HEK293 (cell line): ENCODE results near the gene PLA2G3.
A peak's percentile ranks its signal among the peaks of the same experiment; 100 is the strongest.
"Not testable (repeated sequence)": the region's sequence is repeated elsewhere in the genome, so short reads cannot be mapped to it uniquely, and the experiment has no call there.

Experiments
- CTCF ChIA-PET: fragments of 350-600 bp; formaldehyde crosslinking; extraction: SDS; loops from one replicate; lab custom pipeline; 2021; ENCODE audit warnings: antibody characterized with exemption; lab: Yijun Ruan, JAX
- POLR2A ChIA-PET: fragments of 300-600 bp; formaldehyde crosslinking; extraction: SDS; loops from one replicate; lab custom pipeline; 2020; ENCODE audit warnings: antibody characterized with exemption, inconsistent platforms; lab: Yijun Ruan, JAX
- H3K27ac ChIP-seq: fragments of 200-500 bp; sonication (Bioruptor generic); 2 replicates; pipeline ENCODE4 v1.5.1; 2014; ENCODE audit warnings: low read depth, low read length, control low read depth, inconsistent platforms; ENCODE audit errors: extremely low read depth
- H3K36me3 ChIP-seq, 2 experiments: fragments of 200-500 bp in 1 of 2; sonication (Bioruptor generic) in 1 of 2; 1 replicate in 1 of 2; 2 replicates in 1 of 2; pipeline ENCODE4 v1.5.1; 2014 to 2017; ENCODE audit warnings: inconsistent platforms in 2 of 2, low read length in 2 of 2; ENCODE audit not compliant: control insufficient read depth in 2 of 2, insufficient read depth in 1 of 2
- H3K4me1 ChIP-seq: fragments of 200-500 bp; sonication (Bioruptor generic); 2 replicates; pipeline ENCODE4 v1.5.1; 2014; ENCODE audit warnings: mild to moderate bottlenecking, low read length, inconsistent platforms; ENCODE audit not compliant: control insufficient read depth, insufficient read depth
- H3K4me3 ChIP-seq: 2 replicates; pipeline ENCODE4 v1.5.1; 2011; ENCODE audit warnings: low read depth, mild to moderate bottlenecking, control low read depth, low read length, moderate library complexity
- H3K9me3 ChIP-seq: fragments of 200-500 bp; sonication (Bioruptor generic); 2 replicates; pipeline ENCODE4 v1.5.1; 2014; ENCODE audit warnings: low read depth, low read length, inconsistent platforms; ENCODE audit not compliant: control insufficient read depth, insufficient read depth
- REST ChIP-seq: fragments of 450-650 bp; formaldehyde crosslinking; IDR thresholded peaks from 2 replicates; pipeline ENCODE4 v1.5.1; 2016; ENCODE audit warnings: missing biosample characterization, missing genetic modification characterization
- ZBTB11 ChIP-seq: fragments of 450-650 bp; formaldehyde crosslinking; conservative IDR thresholded peaks from 2 replicates; pipeline ENCODE4 v1.5.1; 2016; ENCODE audit warnings: low read depth, missing biosample characterization, missing genetic modification characterization
- ZBTB21 ChIP-seq: fragments of 450-650 bp; formaldehyde crosslinking; IDR thresholded peaks from 2 replicates; pipeline ENCODE4 v1.5.1; 2017; ENCODE audit warnings: missing biosample characterization, missing genetic modification characterization
- ZBTB8A ChIP-seq: fragments of 450-650 bp; formaldehyde crosslinking; IDR thresholded peaks from 2 replicates; pipeline ENCODE4 v1.5.1; 2016; ENCODE audit warnings: missing biosample characterization, missing genetic modification characterization
- ZNF140 ChIP-seq: fragments of 450-650 bp; formaldehyde crosslinking; IDR thresholded peaks from 2 replicates; pipeline ENCODE4 v1.5.1; 2016; ENCODE audit warnings: missing biosample characterization, missing genetic modification characterization
- ZNF223 ChIP-seq: fragments of 450-650 bp; formaldehyde crosslinking; IDR thresholded peaks from 2 replicates; pipeline ENCODE4 v1.5.1; 2016; ENCODE audit warnings: missing biosample characterization, missing genetic modification characterization
- ZNF394 ChIP-seq: fragments of 450-650 bp; formaldehyde crosslinking; IDR thresholded peaks from 2 replicates; pipeline ENCODE4 v1.5.1; 2016; ENCODE audit warnings: missing biosample characterization, missing genetic modification characterization, mild to moderate bottlenecking, moderate library complexity, borderline replicate concordance
- ZNF426 ChIP-seq: fragments of 450-650 bp; formaldehyde crosslinking; IDR thresholded peaks from 2 replicates; pipeline ENCODE4 v1.5.1; 2017; ENCODE audit warnings: missing biosample characterization, missing genetic modification characterization, mild to moderate bottlenecking, inconsistent platforms, moderate library complexity
- ZNF433 ChIP-seq: fragments of 450-650 bp; formaldehyde crosslinking; IDR thresholded peaks from 2 replicates; pipeline ENCODE4 v1.5.1; 2016; ENCODE audit warnings: missing biosample characterization, missing genetic modification characterization, low read depth
- ZNF518A ChIP-seq: fragments of 450-650 bp; formaldehyde crosslinking; conservative IDR thresholded peaks from 2 replicates; pipeline ENCODE4 v1.5.1; 2016; ENCODE audit warnings: low read depth, missing biosample characterization, missing genetic modification characterization
- ZNF555 ChIP-seq: fragments of 450-650 bp; formaldehyde crosslinking; conservative IDR thresholded peaks from 2 replicates; pipeline ENCODE4 v1.5.1; 2017; ENCODE audit warnings: missing biosample characterization, mild to moderate bottlenecking, missing genetic modification characterization, inconsistent platforms
- ZNF558 ChIP-seq: fragments of 450-650 bp; formaldehyde crosslinking; IDR thresholded peaks from 2 replicates; pipeline ENCODE4 v1.5.1; 2016; ENCODE audit warnings: missing biosample characterization, missing genetic modification characterization
- ZNF623 ChIP-seq: fragments of 450-650 bp; formaldehyde crosslinking; IDR thresholded peaks from 2 replicates; pipeline ENCODE4 v1.5.1; 2016; ENCODE audit warnings: missing biosample characterization, missing genetic modification characterization
- ZNF629 ChIP-seq: fragments of 450-650 bp; formaldehyde crosslinking; IDR thresholded peaks from 2 replicates; pipeline ENCODE4 v1.5.1; 2017; ENCODE audit warnings: missing biosample characterization, missing genetic modification characterization
- ZNF654 ChIP-seq: fragments of 450-650 bp; formaldehyde crosslinking; IDR thresholded peaks from 2 replicates; pipeline ENCODE4 v1.5.1; 2016; ENCODE audit warnings: low read depth, missing biosample characterization, missing genetic modification characterization
- ZNF664 ChIP-seq: fragments of 450-650 bp; formaldehyde crosslinking; IDR thresholded peaks from 2 replicates; pipeline ENCODE4 v1.5.1; 2016; ENCODE audit warnings: missing biosample characterization, missing genetic modification characterization
- ZXDB ChIP-seq: fragments of 450-650 bp; formaldehyde crosslinking; IDR thresholded peaks from 2 replicates; pipeline ENCODE4 v1.5.1; 2016; ENCODE audit warnings: missing biosample characterization, missing genetic modification characterization

The PLA2G3 gene

GRCh38 chr22:31097539-31097938, 42.8 kb downstream of the PLA2G3 start:
- H3K4me1 ChIP-seq, H3K27ac ChIP-seq, H3K9me3 ChIP-seq, POLR2A ChIA-PET, H3K4me3 ChIP-seq: not testable (repeated sequence)
- peaks cover 0 to 52% of the 10 kb centered on the region in 2 experiments; a peak in 2 of 3 replicates for H3K36me3 ChIP-seq
- CTCF ChIA-PET: interaction anchor here (1.0 kb wide), 1 partner anchor 37 kb away, joined by 4 read pairs; no protein-coding TSS in a partner anchor
- TF ChIP-seq ZBTB21 (tag by site-specific recombination) (peak; percentile 40; the same call in 1 of the 2 replicates), ZBTB11 (tag by site-specific recombination) (peak; percentile 63; the same call in 1 of the 2 replicates), ZNF555 (tag by site-specific recombination) (peak; percentile 58), ZNF140 (tag by site-specific recombination) (peak; percentile 54; the same call in 1 of the 2 replicates), ZBTB8A (peak; percentile 62), ZNF623 (tag by site-specific recombination) (peak; percentile 75), ZNF433 (tag by site-specific recombination) (0 out of 2 replicates have a peak, but pooled peaks have one; percentile 28), ZNF394 (tag by site-specific recombination) (peak; percentile 93), ZXDB (tag by site-specific recombination) (0 out of 2 replicates have a peak, but pooled peaks have one; percentile 38), ZNF664 (tag by site-specific recombination) (peak; percentile 46; the same call in 1 of the 2 replicates), ZNF518A (peak; percentile 82), ZNF654 (tag by site-specific recombination) (peak; percentile 23; the same call in 1 of the 2 replicates), ZNF558 (tag by site-specific recombination) (peak; percentile 73; the same call in 1 of the 2 replicates), ZNF223 (0 out of 2 replicates have a peak, but pooled peaks have one; percentile 17), REST (tag by site-specific recombination) (peak; percentile 54), ZNF629 (tag by site-specific recombination) (0 out of 2 replicates have a peak, but pooled peaks have one; percentile 25), ZNF426 (peak; percentile 74)
